ENCODE data around the gene CLIP1.
"Not testable (repeated sequence)": the region's sequence is repeated elsewhere in the genome, so short reads cannot be mapped to it uniquely, and the experiment has no call there.

GRCh38 chr12:122429043-122429442, 6.6 kb upstream of the CLIP1 start:
- not testable (repeated sequence) for TF ChIP-seq CTCF (IDR thresholded peaks at IDR 0.05; ENCODE audit: low read depth, low read length, poor library complexity, severe bottlenecking); EZH2phosphoT487 (IDR thresholded peaks at IDR 0.05; ENCODE audit: borderline replicate concordance, low read length)
